HL-60 (cell line): ENCODE measurements around the gene DNM3.

Experiments
- GABPA ChIP-seq: IDR thresholded peaks from 2 replicates; pipeline ENCODE4 v1.6.1; 2012; ENCODE audit warnings: low read depth
- TF ChIP-seq, protein P1 (sequence below): IDR thresholded peaks from 2 replicates; pipeline ENCODE4 v1.6.1; 2012; ENCODE audit warnings: low read depth; ENCODE audit not compliant: insufficient replicate concordance
- TF ChIP-seq, protein P2 (sequence below): IDR thresholded peaks from one replicate; pipeline ENCODE4 v1.5.1; 2011; ENCODE audit warnings: low read length, control low read depth, inconsistent platforms; ENCODE audit not compliant: insufficient read depth

DNA sequence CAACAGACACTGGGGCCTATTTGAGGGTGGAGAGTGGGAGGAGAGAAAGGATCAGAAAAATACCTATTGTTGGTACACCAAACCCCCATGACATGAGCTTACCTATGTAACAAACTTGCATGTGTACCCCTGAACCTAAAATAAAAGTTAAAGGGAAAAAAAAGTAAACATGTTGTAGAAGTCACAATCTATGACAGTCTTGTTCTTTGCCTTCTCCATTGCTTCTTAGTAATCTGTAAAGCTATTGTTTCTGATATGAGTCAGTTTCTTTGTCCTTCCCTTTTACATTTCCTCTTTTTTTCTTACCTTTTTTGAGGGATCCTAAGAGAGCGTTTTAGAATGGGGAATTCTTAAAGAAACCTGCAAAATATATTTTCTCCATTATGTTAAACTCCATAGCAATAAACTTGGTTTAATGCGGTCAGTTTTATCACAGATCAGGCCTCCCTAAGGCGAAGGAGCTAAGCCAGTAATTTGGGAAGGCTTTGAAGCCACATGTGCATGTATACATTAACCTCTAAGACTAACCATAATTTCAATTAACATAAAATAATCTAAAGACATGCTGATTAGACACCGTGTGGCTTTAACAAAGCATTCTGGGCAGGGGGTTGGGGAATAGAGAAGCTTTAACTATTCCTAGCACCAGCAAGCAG lies 501.4 kb downstream of the DNM3 start:
- TF ChIP-seq, protein P1, sequence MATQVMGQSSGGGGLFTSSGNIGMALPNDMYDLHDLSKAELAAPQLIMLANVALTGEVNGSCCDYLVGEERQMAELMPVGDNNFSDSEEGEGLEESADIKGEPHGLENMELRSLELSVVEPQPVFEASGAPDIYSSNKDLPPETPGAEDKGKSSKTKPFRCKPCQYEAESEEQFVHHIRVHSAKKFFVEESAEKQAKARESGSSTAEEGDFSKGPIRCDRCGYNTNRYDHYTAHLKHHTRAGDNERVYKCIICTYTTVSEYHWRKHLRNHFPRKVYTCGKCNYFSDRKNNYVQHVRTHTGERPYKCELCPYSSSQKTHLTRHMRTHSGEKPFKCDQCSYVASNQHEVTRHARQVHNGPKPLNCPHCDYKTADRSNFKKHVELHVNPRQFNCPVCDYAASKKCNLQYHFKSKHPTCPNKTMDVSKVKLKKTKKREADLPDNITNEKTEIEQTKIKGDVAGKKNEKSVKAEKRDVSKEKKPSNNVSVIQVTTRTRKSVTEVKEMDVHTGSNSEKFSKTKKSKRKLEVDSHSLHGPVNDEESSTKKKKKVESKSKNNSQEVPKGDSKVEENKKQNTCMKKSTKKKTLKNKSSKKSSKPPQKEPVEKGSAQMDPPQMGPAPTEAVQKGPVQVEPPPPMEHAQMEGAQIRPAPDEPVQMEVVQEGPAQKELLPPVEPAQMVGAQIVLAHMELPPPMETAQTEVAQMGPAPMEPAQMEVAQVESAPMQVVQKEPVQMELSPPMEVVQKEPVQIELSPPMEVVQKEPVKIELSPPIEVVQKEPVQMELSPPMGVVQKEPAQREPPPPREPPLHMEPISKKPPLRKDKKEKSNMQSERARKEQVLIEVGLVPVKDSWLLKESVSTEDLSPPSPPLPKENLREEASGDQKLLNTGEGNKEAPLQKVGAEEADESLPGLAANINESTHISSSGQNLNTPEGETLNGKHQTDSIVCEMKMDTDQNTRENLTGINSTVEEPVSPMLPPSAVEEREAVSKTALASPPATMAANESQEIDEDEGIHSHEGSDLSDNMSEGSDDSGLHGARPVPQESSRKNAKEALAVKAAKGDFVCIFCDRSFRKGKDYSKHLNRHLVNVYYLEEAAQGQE: no peak
- TF ChIP-seq, protein P2, sequence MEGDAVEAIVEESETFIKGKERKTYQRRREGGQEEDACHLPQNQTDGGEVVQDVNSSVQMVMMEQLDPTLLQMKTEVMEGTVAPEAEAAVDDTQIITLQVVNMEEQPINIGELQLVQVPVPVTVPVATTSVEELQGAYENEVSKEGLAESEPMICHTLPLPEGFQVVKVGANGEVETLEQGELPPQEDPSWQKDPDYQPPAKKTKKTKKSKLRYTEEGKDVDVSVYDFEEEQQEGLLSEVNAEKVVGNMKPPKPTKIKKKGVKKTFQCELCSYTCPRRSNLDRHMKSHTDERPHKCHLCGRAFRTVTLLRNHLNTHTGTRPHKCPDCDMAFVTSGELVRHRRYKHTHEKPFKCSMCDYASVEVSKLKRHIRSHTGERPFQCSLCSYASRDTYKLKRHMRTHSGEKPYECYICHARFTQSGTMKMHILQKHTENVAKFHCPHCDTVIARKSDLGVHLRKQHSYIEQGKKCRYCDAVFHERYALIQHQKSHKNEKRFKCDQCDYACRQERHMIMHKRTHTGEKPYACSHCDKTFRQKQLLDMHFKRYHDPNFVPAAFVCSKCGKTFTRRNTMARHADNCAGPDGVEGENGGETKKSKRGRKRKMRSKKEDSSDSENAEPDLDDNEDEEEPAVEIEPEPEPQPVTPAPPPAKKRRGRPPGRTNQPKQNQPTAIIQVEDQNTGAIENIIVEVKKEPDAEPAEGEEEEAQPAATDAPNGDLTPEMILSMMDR: no peak
- TF ChIP-seq GABPA: no peak
